A549 (cell line): ENCODE measurements around the gene PPP1R18.

Source experiments
- CHD2 ChIP-seq: fragments of 150-350 bp; IDR thresholded peaks from 2 replicates; pipeline ENCODE4 v1.6.1; 2014; ENCODE audit warnings: low read length; ENCODE audit not compliant: partially characterized antibody
- CTCF ChIP-seq: fragments of >200 bp; sonication (Bioruptor Twin); formaldehyde crosslinking; IDR thresholded peaks from 3 replicates; pipeline ENCODE4 v1.5.1; 2016
- JUN ChIP-seq, 2 experiments: fragments of >200 bp; sonication (Bioruptor Twin); formaldehyde crosslinking; IDR thresholded peaks; 2 replicates in 1 of 2; 3 replicates in 1 of 2; pipeline ENCODE4 v1.6.1; 2016 to 2017
- JUNB ChIP-seq: fragments of >200 bp; sonication (Bioruptor Twin); formaldehyde crosslinking; IDR thresholded peaks from 2 replicates; pipeline ENCODE4 v1.6.1; 2016
- MAX ChIP-seq: IDR thresholded peaks from 2 replicates; pipeline ENCODE4 v1.6.1; 2012
- NPAS2 ChIP-seq: fragments of 250-450 bp; sonication (Bioruptor Pico); IDR thresholded peaks from 2 replicates; pipeline ENCODE4 v1.8.0; 2022; ENCODE audit warnings: mild to moderate bottlenecking, moderate library complexity, borderline replicate concordance
- POLR2A ChIP-seq: IDR thresholded peaks from 2 replicates; pipeline ENCODE4 v1.6.1; 2012; ENCODE audit warnings: mild to moderate bottlenecking, low read length
- RAD21 ChIP-seq, 2 experiments: fragments of >200 bp in 1 of 2; sonication (Bioruptor Twin) in 1 of 2; formaldehyde crosslinking in 1 of 2; IDR thresholded peaks in 1 of 2; conservative IDR thresholded peaks in 1 of 2; 2 replicates in 1 of 2; 3 replicates in 1 of 2; pipeline ENCODE4 v1.6.1; 2012 to 2018; ENCODE audit warnings: inconsistent platforms in 1 of 2
- TP53 ChIP-seq: fragments of 250-450 bp; sonication (Bioruptor Pico); IDR thresholded peaks from 2 replicates; pipeline ENCODE4 v1.5.0; 2021; ENCODE audit warnings: mild to moderate bottlenecking, moderate library complexity

GRCh38 chr6:30683183-30683979 is 3.1 kb downstream of the PPP1R18 start:
- TF ChIP-seq CTCF (no peak), MAX (no peak), TP53 (CRISPR knock-in tag) (no peak), RAD21 (conservative IDR thresholded peaks at IDR 0.05 in 1 of 2, IDR thresholded peaks at IDR 0.05 in 1 of 2) (no peak), JUNB (no peak), CHD2 (no peak), NPAS2 (no peak), POLR2A (no peak), JUN (IDR thresholded peaks at IDR 0.05) (no peak)
